ENCODE results near the gene ALOX5AP. TPM values are rescaled to one million over a fixed set of nuclear protein-coding genes. Genes with fewer than 3 reads are reported as not detected.

ALOX5AP gene
- total RNA-seq, 1 experiment from 2014 or later: not detected

GRCh38 chr13:30780338-30780981, 45.1 kb downstream of the ALOX5AP start (continued):
- TF ChIP-seq ATF6 (CRISPR knock-in tag; IDR thresholded peaks at IDR 0.05): no peak
- TF ChIP-seq ZMAT4 (CRISPR knock-in tag; IDR thresholded peaks at IDR 0.05): no peak
- TF ChIP-seq GTF2I (CRISPR knock-in tag; conservative IDR thresholded peaks at IDR 0.05): no peak
- no peak for TF ChIP-seq ZNF671 (CRISPR knock-in tag; IDR thresholded peaks at IDR 0.05)
- no peak for TF ChIP-seq OVOL2 (CRISPR knock-in tag; IDR thresholded peaks at IDR 0.05; ENCODE audit: borderline replicate concordance)
- no peak for TF ChIP-seq TCF7 (CRISPR knock-in tag; IDR thresholded peaks at IDR 0.05; ENCODE audit: low read depth)
- no peak for TF ChIP-seq FOXJ3 (CRISPR knock-in tag; IDR thresholded peaks at IDR 0.05; ENCODE audit: borderline replicate concordance)
- TF ChIP-seq NFYB (CRISPR knock-in tag; conservative IDR thresholded peaks at IDR 0.05; ENCODE audit: low read depth): no peak

DNA sequence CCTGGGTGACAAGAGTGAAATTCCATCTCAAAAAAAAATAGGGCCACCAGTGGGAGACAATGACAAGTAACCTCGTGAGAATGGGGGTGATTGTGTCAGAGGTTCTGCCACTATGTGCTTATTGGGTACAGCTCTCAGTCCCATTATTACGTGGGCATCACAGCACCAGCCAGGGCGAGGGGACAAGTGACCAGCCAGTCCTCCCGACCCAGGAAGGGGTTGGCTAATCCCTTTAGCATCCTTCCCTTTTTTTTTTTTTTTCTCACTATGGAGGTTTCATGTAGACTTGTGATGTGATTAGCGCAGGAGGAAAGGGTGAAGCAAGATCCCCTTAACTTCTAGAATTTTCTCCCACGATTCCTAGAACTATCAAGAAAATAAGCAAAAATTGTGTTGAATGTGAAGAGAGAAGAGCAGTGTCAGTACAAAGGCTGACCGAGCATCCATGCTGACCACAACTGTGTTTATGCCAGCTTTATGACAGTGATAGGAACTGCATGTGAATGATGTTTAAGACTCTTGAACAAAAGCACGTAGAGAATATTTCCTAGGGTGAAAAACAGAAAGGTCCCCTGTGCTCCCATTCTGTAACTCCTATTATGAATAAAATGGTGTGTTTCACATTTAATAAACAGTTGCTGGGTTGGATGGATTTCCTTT, 50.0 kb downstream of the ALOX5AP start:
- H3K27me3 Mint-ChIP-seq (ENCODE audit: low read depth): no peaks in the 10 kb centered on the region
- no peak for ATAC-seq
- H3K9me3 Mint-ChIP-seq: peaks cover 11% of the 10 kb centered on the region
- H3K4me3 Mint-ChIP-seq: no peak overlapping the region
- ChIA-PET CTCF (no interaction called here), POLR2A (no interaction called here)
- peaks cover 5% of the 10 kb centered on the region for H3K36me3 Mint-ChIP-seq
- no peaks in the 10 kb centered on the region for H3K4me1 Mint-ChIP-seq
- H3K27ac Mint-ChIP-seq: no peak overlapping the region
- no peak for DNase-seq (ENCODE audit: low spot score)
- no peak for TF ChIP-seq NFE2L1 (CRISPR knock-in tag; IDR thresholded peaks at IDR 0.05)
- TF ChIP-seq SMAD4 (CRISPR knock-in tag; IDR thresholded peaks at IDR 0.05): no peak
- TF ChIP-seq ATF6 (CRISPR knock-in tag; IDR thresholded peaks at IDR 0.05): no peak
- no peak for TF ChIP-seq ATF3 (CRISPR knock-in tag; conservative IDR thresholded peaks at IDR 0.05)
- TF ChIP-seq, protein P1, sequence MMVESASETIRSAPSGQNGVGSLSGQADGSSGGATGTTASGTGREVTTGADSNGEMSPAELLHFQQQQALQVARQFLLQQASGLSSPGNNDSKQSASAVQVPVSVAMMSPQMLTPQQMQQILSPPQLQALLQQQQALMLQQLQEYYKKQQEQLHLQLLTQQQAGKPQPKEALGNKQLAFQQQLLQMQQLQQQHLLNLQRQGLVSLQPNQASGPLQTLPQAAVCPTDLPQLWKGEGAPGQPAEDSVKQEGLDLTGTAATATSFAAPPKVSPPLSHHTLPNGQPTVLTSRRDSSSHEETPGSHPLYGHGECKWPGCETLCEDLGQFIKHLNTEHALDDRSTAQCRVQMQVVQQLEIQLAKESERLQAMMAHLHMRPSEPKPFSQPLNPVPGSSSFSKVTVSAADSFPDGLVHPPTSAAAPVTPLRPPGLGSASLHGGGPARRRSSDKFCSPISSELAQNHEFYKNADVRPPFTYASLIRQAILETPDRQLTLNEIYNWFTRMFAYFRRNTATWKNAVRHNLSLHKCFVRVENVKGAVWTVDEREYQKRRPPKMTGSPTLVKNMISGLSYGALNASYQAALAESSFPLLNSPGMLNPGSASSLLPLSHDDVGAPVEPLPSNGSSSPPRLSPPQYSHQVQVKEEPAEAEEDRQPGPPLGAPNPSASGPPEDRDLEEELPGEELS (CRISPR knock-in tag; IDR thresholded peaks at IDR 0.05): no peak
- TF ChIP-seq, protein P2, sequence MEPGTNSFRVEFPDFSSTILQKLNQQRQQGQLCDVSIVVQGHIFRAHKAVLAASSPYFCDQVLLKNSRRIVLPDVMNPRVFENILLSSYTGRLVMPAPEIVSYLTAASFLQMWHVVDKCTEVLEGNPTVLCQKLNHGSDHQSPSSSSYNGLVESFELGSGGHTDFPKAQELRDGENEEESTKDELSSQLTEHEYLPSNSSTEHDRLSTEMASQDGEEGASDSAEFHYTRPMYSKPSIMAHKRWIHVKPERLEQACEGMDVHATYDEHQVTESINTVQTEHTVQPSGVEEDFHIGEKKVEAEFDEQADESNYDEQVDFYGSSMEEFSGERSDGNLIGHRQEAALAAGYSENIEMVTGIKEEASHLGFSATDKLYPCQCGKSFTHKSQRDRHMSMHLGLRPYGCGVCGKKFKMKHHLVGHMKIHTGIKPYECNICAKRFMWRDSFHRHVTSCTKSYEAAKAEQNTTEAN (CRISPR knock-in tag; IDR thresholded peaks at IDR 0.05): no peak
- TF ChIP-seq GRHL2 (CRISPR knock-in tag; IDR thresholded peaks at IDR 0.05; ENCODE audit: insufficient replicate concordance, severe bottlenecking): no peak
- TF ChIP-seq USF2 (CRISPR knock-in tag; IDR thresholded peaks at IDR 0.05): no peak
- TF ChIP-seq MLX (CRISPR knock-in tag; IDR thresholded peaks at IDR 0.05): no peak
- no peak for TF ChIP-seq NFATC4 (CRISPR knock-in tag; IDR thresholded peaks at IDR 0.05)
- no peak for TF ChIP-seq CDX4 (CRISPR knock-in tag; IDR thresholded peaks at IDR 0.05; ENCODE audit: borderline replicate concordance)
- TF ChIP-seq FOXJ3 (CRISPR knock-in tag; IDR thresholded peaks at IDR 0.05; ENCODE audit: borderline replicate concordance): no peak
- no peak for TF ChIP-seq ZNF423 (CRISPR knock-in tag; IDR thresholded peaks at IDR 0.05)
- TF ChIP-seq, protein P3, sequence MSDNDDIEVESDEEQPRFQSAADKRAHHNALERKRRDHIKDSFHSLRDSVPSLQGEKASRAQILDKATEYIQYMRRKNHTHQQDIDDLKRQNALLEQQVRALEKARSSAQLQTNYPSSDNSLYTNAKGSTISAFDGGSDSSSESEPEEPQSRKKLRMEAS (CRISPR knock-in tag; IDR thresholded peaks at IDR 0.05): no peak
- no peak for TF ChIP-seq JAZF1 (CRISPR knock-in tag; IDR thresholded peaks at IDR 0.05)
- no peak for TF ChIP-seq CBFB (CRISPR knock-in tag; IDR thresholded peaks at IDR 0.05; ENCODE audit: low read depth)
- no peak for TF ChIP-seq USF1 (CRISPR knock-in tag; IDR thresholded peaks at IDR 0.05)
